ENCODE results near the gene TBX2. TPM values are rescaled to one million over a fixed set of nuclear protein-coding genes. Genes with fewer than 3 reads are reported as not detected.

The TBX2 gene
- total and polyA plus RNA-seq, 2 of the 13 experiments (the other 11 are each of a cell fraction or from before 2014, with no cell fraction given), result 2.8 to 15.3 TPM

DNA sequence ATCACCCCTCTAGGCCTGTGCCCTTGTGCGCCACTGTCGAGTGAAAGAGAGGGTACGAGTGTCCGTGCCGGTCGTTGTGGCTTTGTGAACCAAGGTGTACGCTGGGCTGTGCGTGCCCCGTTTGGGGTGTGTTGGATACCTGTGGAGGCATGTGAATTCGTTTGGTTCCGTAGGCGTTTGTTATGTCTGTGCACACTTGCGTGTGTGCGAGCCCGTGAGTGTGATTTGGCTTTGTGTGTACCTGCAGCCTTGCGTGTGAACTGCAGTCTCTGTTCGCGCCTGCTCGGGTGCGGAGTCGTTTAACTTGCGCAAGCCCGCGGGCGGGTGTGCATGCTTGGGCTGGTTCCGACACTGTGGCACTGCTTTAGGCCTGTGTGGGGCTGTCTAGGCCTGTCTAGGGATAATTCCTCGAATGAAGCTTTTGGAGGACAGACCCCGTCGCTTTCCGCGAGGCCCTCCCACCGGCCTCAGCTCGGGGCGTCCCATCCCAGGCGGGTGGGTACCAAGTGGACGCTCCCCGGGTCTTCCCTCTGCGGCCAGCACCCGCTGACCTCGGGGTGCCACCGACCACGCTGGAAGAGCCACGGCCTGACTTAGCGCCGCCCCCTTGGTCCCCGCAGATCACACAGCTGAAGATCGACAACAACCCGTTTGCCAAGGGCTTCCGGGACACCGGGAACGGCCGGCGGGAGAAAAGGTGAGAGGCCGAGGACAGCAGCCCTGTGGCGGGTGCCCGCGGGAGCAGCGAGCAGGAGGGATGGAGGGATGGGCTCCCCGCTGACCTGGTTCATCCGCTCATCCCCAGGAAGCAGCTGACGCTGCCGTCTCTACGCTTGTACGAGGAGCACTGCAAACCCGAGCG is 4.4 kb downstream of the TBX2 start:
- H3K27me3 ChIP-seq (ENCODE audit: control insufficient read depth in 1 of 2, insufficient read depth in 2 of 2, low read length in 2 of 2), result no peaks in the 10 kb centered on the region
- intact Hi-C loops (cut with micrococcal nuclease; ENCODE audit: unreplicated experiment) (no loop called here), in situ Hi-C loops (cut with HindIII; ENCODE audit: extremely low pct_ligation_motif_present, low pct_unique_long_range_greater_than_20kb) (no loop called here)
- TF ChIP-seq AGO1 (IDR thresholded peaks at IDR 0.05; ENCODE audit: low read depth, low read length, poor library complexity, severe bottlenecking), result peak; percentile 30
- TF ChIP-seq GLMP (CRISPR knock-in tag; IDR thresholded peaks at IDR 0.05; ENCODE audit: borderline replicate concordance), result no peak
- peak; percentile 81; the same call in 1 of the 2 replicates for TF ChIP-seq ZBTB33 (CRISPR knock-in tag; IDR thresholded peaks at IDR 0.05)
- TF ChIP-seq ARNTL (CRISPR knock-in tag; IDR thresholded peaks at IDR 0.05), result no peak
- 0 out of 2 replicates have a peak, but pooled peaks have one; percentile 33 for TF ChIP-seq HNRNPL (IDR thresholded peaks at IDR 0.05; ENCODE audit: low read depth, low read length)
- peak; percentile 55 for TF ChIP-seq RBFOX2 (IDR thresholded peaks at IDR 0.05; ENCODE audit: low read depth, low read length)
- TF ChIP-seq AGO2 (optimal IDR thresholded peaks at IDR 0.05; ENCODE audit: low read depth, low read length), result peak; percentile 69
- H4K20me1 ChIP-seq (ENCODE audit: insufficient read depth, low read length), result no peaks in the 10 kb centered on the region
- no peak for ATAC-seq
- no peaks in the 10 kb centered on the region for H3K9me3 ChIP-seq (ENCODE audit: low read length)
- CTCF ChIA-PET (ENCODE audit: low intra/inter-chr PET ratio, low total read pairs), result no interaction called here
- POLR2A ChIA-PET, result no interaction called here
- FAIRE-seq, result no peak
- H3K4me1 ChIP-seq (ENCODE audit: insufficient read depth, low read length), result peaks cover 34% of the 10 kb centered on the region
- H3K36me3 ChIP-seq (replicated peaks in 1 of 2; ENCODE audit: control insufficient read depth in 1 of 2, insufficient read depth in 2 of 2, low read length in 2 of 2), result peaks cover 4 to 6% of the 10 kb centered on the region in 2 experiments; a peak in 2 of 5 replicates
- H3K79me2 ChIP-seq (ENCODE audit: insufficient read depth, low read length), result peaks cover 3% of the 10 kb centered on the region
- no peak overlapping the region for H2AFZ ChIP-seq (ENCODE audit: low read length)
- DNase-seq (ENCODE audit: low spot score), result no peak
- H3K27ac ChIP-seq (ENCODE audit: extremely low read length, insufficient read depth, low read length), result no peak overlapping the region
- H3K9ac ChIP-seq (ENCODE audit: insufficient read depth, low read depth, low read length), result no peak overlapping the region
- no TSS peak for BruUV-seq (replicated peaks)
- H3K4me3 ChIP-seq (replicated peaks in 1 of 3; ENCODE audit: insufficient read depth in 1 of 3, low read depth in 2 of 3, low read length in 3 of 3), result no peak overlapping the region
- H3K4me2 ChIP-seq (ENCODE audit: low read depth, low read length), result no peak overlapping the region
- 97% methylated on average over 62 of the region's 66 CpGs for WGBS (ENCODE audit: low lambda C conversion rate)
